Naive thymus-derived CD8-positive, alpha-beta T cell (primary cell): Measurements from ENCODE around the gene CXCL17. TPM values are rescaled to one million over a fixed set of nuclear protein-coding genes. Genes with fewer than 3 reads are reported as not detected.

Experiments
- ATAC-seq, 2 donors: fragments of 150-1000 bp; cut with Tn5 transposase in 1 of 2; sonication (Bioruptor Pico), chemical (Tn5 transposase) in 1 of 2; 1 replicate in 1 of 2; 2 replicates in 1 of 2; pipeline ENCODE4 v1.10.0; 2021; ENCODE audit warnings: mild to moderate bottlenecking in 2 of 2, moderate library complexity in 2 of 2
- POLR2A ChIA-PET: fragments of 350-600 bp; sonication (Branson Sonifier 250); formaldehyde crosslinking; loops from one replicate; lab custom pipeline; 2021; ENCODE audit warnings: antibody characterized with exemption; lab: Charles Lee
- DNase-seq, 10 donors: peaks; one replicate each; pipeline versions ENCODE4 v3.0.0 to v3.0.0-alpha.2; 2020 to 2022
- H3K27ac Mint-ChIP-seq, 10 donors: one replicate each; pipeline ENCODE4 v1.8.0; 2020 to 2022; ENCODE audit warnings: mild to moderate bottlenecking in 10 of 10, mixed read lengths in 10 of 10, moderate library complexity in 4 of 10, inconsistent platforms in 1 of 10
- H3K27me3 Mint-ChIP-seq, 5 donors: one replicate each; pipeline ENCODE4 v1.8.0; 2021 to 2022; ENCODE audit warnings: mixed read lengths in 5 of 5
- H3K36me3 Mint-ChIP-seq, 3 donors: one replicate each; pipeline ENCODE4 v1.8.0; 2020 to 2022; ENCODE audit warnings: mixed read lengths in 3 of 3, mild to moderate bottlenecking in 2 of 3, inconsistent platforms in 1 of 3
- H3K4me1 Mint-ChIP-seq, 4 donors: one replicate each; pipeline ENCODE4 v1.8.0; 2021 to 2022; ENCODE audit warnings: mixed read lengths in 4 of 4
- H3K4me3 Mint-ChIP-seq, 10 donors: one replicate each; pipeline ENCODE4 v1.8.0; 2020 to 2022; ENCODE audit warnings: mild to moderate bottlenecking in 10 of 10, mixed read lengths in 10 of 10, moderate library complexity in 6 of 10, inconsistent platforms in 1 of 10
- H3K9me3 Mint-ChIP-seq, 9 donors: one replicate each; pipeline ENCODE4 v1.8.0; 2020 to 2022; ENCODE audit warnings: mixed read lengths in 9 of 9, mild to moderate bottlenecking in 3 of 9, inconsistent platforms in 1 of 9, moderate library complexity in 1 of 9
- polyA plus RNA-seq, 3 donors: library from polyadenylated mRNA; unstranded; fragments of 300-500 nt; fragmentation: Illumina TruSeq; gene quantifications; one replicate each; pipeline ENCODE4 v1.2.3, GENCODE V29; 2021
- total RNA-seq, 8 experiments: library from RNA in 2 of 8; stranded (reverse) in 2 of 8; gene quantifications; one replicate each; pipeline ENCODE4 v1.2.3 and lab custom pipeline; 2021 to 2026

CXCL17 gene
- total and polyA plus RNA-seq, 5 experiments from 2014 or later: not detected

DNA sequence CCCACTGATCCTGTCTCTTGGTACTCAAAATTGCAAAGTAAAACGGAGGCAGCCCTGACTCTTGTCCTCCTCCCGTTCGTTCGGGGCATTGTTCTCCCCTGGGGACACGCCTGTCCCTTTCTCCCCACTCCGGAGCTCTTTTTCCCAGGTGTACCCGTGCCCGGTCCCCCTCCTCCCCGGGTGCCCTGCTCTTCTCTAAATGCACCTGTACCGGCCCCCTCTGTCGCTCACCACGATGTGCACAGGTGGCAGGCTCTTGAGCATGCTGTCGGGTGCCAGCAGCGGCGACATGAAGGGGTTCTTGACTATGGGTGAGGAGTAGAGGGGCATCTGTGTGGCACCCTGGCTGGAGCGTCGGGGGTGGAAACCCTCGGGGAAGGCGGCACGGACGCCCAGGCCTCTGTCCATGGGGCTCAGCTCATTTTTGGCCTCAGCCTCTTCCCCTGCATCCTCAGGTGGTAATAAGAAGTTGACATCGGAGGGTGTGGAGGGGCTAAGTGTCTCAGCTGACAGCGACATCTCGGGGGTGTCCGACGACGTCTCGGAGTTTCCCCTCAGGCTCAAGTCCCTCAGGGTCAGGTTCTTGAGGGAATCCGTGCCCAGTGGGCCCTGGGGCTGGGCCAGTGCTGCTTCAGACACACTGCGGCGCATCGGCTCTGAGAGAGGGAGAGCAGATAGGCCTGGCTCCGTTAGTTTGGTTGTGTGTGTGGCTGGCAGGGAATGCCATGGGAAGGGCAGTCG is 40.2 kb downstream of the CXCL17 start:
- peaks cover 0 to 25% (median 0%) of the 10 kb centered on the region in 3 donors for H3K36me3 Mint-ChIP-seq
- no peaks in the 10 kb centered on the region for H3K27me3 Mint-ChIP-seq
- POLR2A ChIA-PET: interaction anchor here (0.6 to 1.6 kb wide), 8 partner anchors 16 to 1363 kb away, joined by 3 to 6 read pairs (median 4); partner anchors contain the start of gene PRR19
- peak overlapping the region; percentile 79 to 91 (median 84) for H3K4me3 Mint-ChIP-seq
- peak overlapping the region in 9 of 10 donors; percentile 59 to 91 (median 86) for H3K27ac Mint-ChIP-seq
- ATAC-seq: no peak
- DNase-seq: no peak
- H3K9me3 Mint-ChIP-seq: no peaks in the 10 kb centered on the region
- H3K4me1 Mint-ChIP-seq: peaks cover 25 to 48% (median 34%) of the 10 kb centered on the region in 4 donors

- POLR2A ChIA-PET: interaction anchor here (0.6 to 1.8 kb wide), 12 partner anchors 15 to 1670 kb away, joined by 3 to 7 read pairs (median 4); partner anchors contain the start of gene PRR19
- Mint-ChIP-seq H3K27me3 (no peaks in the 10 kb centered on the region), H3K4me3 (peak overlapping the region; percentile 81 to 91 (median 84))
Observed at GRCh38 chr19:42401365-42402303, 41.1 kb downstream of the CXCL17 start.

DNA sequence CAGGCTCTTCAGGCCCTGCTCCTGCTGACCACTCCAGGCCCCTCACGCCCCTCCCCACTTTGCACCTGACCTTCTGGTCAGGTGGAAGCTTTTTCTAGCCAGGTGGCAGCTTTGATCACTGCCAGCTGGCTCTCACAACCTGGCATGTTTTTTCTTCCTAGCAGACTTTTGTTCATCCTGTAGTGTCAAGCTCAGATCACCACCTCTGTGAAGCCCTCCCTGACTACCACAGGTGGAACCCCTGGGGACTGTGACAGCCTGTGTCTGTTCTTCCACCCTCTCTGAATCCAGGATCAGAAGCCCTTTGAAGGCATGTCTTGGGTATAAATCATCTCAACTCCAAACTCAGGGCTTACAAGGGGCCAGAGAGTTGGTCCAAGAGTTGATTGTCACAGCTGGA is 42.3 kb downstream of the CXCL17 start:
- POLR2A ChIA-PET: interaction anchor here (1.8 kb wide), 1 partner anchor 19 kb away, joined by 7 read pairs; no protein-coding TSS in a partner anchor
- H3K27ac Mint-ChIP-seq: peak overlapping the region in 7 of 10 donors; percentile 27 to 91 (median 68)
- peak overlapping the region in 6 of 10 donors; percentile 18 to 91 (median 80) for H3K4me3 Mint-ChIP-seq
- DNase-seq (no peak), ATAC-seq (no peak)
- H3K9me3 Mint-ChIP-seq: no peaks in the 10 kb centered on the region
- H3K4me1 Mint-ChIP-seq: peaks cover 35 to 63% (median 49%) of the 10 kb centered on the region in 4 donors
- H3K27me3 Mint-ChIP-seq: no peaks in the 10 kb centered on the region
- H3K36me3 Mint-ChIP-seq: peaks cover 0 to 10% (median 0%) of the 10 kb centered on the region in 3 donors

More at GRCh38 chr19:42401365-42402303, 41.1 kb downstream of the CXCL17 start:
- ATAC-seq: peak; percentile 77 to 85
- H3K9me3 Mint-ChIP-seq: no peaks in the 10 kb centered on the region
- peak; percentile 45 to 85 (median 68) for DNase-seq
- peaks cover 30 to 57% (median 42%) of the 10 kb centered on the region in 4 donors for H3K4me1 Mint-ChIP-seq
- H3K36me3 Mint-ChIP-seq: peaks cover 0 to 18% (median 0%) of the 10 kb centered on the region in 3 donors
- peak overlapping the region; percentile 53 to 91 (median 86) for H3K27ac Mint-ChIP-seq

GRCh38 chr19:42397263-42398166 is 45.2 kb downstream of the CXCL17 start:
- Mint-ChIP-seq H3K4me1 (peaks cover 31 to 58% (median 48%) of the 10 kb centered on the region in 4 donors), H3K36me3 (no peaks in the 10 kb centered on the region), H3K4me3 (peak overlapping the region; percentile 77 to 93 (median 89)), H3K9me3 (no peaks in the 10 kb centered on the region), H3K27me3 (no peaks in the 10 kb centered on the region), H3K27ac (peak overlapping the region; percentile 15 to 98 (median 92))
- POLR2A ChIA-PET: interaction anchor here (1.5 to 1.9 kb wide), 2 partner anchors 23 to 26 kb away, joined by 4 to 13 read pairs; no protein-coding TSS in a partner anchor
- no peak for ATAC-seq
- no peak for DNase-seq

DNA sequence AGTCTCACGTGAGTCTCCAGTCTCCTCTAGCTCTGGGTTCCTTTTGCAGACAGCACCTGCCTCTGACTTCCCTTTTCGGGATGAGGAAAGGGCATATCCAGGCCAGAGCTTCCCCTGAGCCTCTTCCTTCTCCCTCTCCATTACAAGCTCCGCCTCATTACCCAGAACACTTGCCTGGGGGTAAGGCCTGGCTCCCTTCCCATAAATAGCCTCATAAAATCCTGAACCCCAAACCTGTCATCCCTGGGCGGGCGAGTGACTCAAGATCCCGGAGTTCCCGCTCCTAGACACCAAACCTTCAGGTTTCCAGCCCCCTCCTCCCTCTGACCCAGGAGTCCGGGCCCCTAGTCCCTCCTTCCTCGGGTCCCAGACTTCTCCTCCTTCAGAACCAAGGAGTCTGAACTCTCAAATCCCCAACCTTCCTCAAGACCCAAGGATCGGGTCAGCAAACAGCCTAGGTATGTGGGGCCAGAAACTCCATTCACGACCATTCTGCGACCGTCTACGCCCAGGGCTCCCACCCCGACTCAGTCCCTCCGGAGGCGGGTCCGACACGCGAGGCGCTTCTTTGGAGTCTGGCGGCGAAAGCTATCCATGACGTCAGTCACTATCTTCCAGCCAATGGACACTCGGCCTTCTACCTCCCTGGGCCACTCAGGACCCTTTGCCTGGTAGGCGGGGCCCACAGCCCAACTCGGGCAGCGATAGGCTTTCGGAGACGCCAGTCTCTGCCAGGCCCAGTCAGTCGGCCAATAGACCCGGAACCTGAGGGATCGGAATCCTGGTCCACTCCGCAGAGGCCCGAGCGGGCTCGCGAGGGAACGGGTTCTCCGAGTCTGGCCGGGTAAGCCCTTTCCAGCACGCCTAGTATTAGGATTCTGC is 46.1 kb downstream of the CXCL17 start:
- no peaks in the 10 kb centered on the region for H3K36me3 Mint-ChIP-seq
- peak overlapping the region; percentile 77 to 93 (median 89) for H3K4me3 Mint-ChIP-seq
- DNase-seq (peak; percentile 71 to 94 (median 86)), ATAC-seq (peak; percentile 81 to 91)
- peaks cover 25 to 50% (median 44%) of the 10 kb centered on the region in 4 donors for H3K4me1 Mint-ChIP-seq
- POLR2A ChIA-PET: interaction anchor here (1.5 to 1.9 kb wide), 2 partner anchors 24 to 27 kb away, joined by 4 to 13 read pairs; no protein-coding TSS in a partner anchor
- H3K27me3 Mint-ChIP-seq: peaks cover 0 to 5% (median 2%) of the 10 kb centered on the region in 5 donors
- peak overlapping the region; percentile 15 to 98 (median 92) for H3K27ac Mint-ChIP-seq
- no peaks in the 10 kb centered on the region for H3K9me3 Mint-ChIP-seq

DNA sequence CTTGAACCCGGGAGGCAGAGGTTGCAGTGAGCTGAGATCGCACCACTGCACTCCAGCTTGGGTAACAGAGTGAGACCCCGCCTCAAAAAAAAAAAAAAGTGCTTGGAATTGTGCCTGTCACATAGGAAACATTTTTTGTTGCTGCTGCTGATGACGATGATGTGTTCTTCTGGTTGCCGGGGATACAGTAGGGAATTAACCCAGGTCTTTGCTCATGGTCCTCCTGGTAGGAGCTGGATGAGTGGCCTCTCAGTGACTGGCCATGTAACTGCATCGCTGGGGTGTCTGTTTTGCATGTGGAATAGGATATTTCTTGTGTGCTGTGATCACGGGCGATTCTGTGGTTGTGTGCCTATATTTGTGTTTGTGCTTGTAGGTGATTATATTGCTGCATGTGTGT is 48.0 kb downstream of the CXCL17 start:
- POLR2A ChIA-PET: no interaction called here
- H3K4me1 Mint-ChIP-seq: peaks cover 14 to 32% (median 30%) of the 10 kb centered on the region in 4 donors
- H3K27ac Mint-ChIP-seq: peak overlapping the region in 2 of 10 donors; percentile 22 to 41
- ATAC-seq (no peak), DNase-seq (no peak)
- H3K9me3 Mint-ChIP-seq: no peaks in the 10 kb centered on the region
- H3K4me3 Mint-ChIP-seq: no peak overlapping the region
- H3K27me3 Mint-ChIP-seq: peaks cover 10 to 16% (median 11%) of the 10 kb centered on the region in 5 donors
- no peaks in the 10 kb centered on the region for H3K36me3 Mint-ChIP-seq

- Mint-ChIP-seq H3K27me3 (peaks cover 16 to 32% (median 18%) of the 10 kb centered on the region in 5 donors), H3K36me3 (no peaks in the 10 kb centered on the region), H3K4me1 (peaks cover 7 to 12% (median 12%) of the 10 kb centered on the region in 4 donors), H3K27ac (no peak overlapping the region), H3K9me3 (no peaks in the 10 kb centered on the region), H3K4me3 (no peak overlapping the region)
- DNase-seq: no peak
- POLR2A ChIA-PET: no interaction called here
- no peak for ATAC-seq
Observed at GRCh38 chr19:42392165-42392564, 50.6 kb downstream of the CXCL17 start.

GRCh38 chr19:42389899-42390298 is 52.8 kb downstream of the CXCL17 start, which contains the start of gene CNFN:
CNFN (minus strand) TSS chr19:42390297; CDS start chr19:42389037, 1,260 bp downstream.
- no peak for ATAC-seq
- H3K27ac Mint-ChIP-seq: peak within 1 kb of the TSS in 2 of 10 donors; percentile 22 to 23
- peaks cover 4 to 8% (median 8%) of the 10 kb centered on the region in 4 donors for H3K4me1 Mint-ChIP-seq
- DNase-seq: no peak
- H3K9me3 Mint-ChIP-seq: no peaks in the 10 kb centered on the region
- POLR2A ChIA-PET: no interaction called here
- no peak within 1 kb of the TSS for H3K4me3 Mint-ChIP-seq
- peaks cover 23 to 41% (median 25%) of the 10 kb centered on the region in 5 donors for H3K27me3 Mint-ChIP-seq
- peaks cover 0 to 2% (median 0%) of the 10 kb centered on the region in 3 donors for H3K36me3 Mint-ChIP-seq

DNA sequence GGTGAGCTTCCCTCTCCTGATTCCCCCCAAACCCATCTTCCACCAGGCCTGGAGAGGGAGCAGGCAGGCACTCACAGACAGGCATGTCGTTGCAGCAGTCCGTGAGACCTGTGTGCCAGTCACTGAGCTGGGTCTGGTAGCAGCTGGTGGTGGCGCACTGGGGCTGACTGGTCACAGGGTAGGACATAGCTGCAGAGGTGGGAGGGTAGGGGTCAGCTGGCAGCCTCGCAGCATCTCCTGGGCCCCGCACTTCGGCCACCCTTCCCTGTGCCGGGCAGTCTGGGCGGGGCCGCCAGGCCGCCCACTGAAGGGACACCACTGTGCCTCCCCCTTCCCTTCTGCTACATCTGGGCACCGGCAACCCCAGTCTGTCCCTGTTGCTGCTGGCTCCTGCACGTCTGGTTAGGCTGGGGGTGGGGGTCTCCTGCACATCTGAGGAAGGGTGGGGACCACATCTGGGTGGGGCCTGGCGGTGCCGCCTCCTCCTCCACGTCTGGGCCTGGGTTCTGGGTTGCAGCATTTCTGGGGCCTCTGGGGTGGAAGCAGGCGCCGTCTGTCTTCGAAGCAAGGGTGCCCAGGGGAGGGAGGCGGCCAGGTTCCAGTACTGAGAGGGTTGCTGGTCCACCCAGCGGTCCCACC is 53.8 kb downstream of the CXCL17 start:
- POLR2A ChIA-PET: no interaction called here
- Mint-ChIP-seq H3K4me3 (no peak overlapping the region), H3K36me3 (peaks cover 0 to 2% (median 0%) of the 10 kb centered on the region in 3 donors), H3K4me1 (peaks cover 4 to 8% (median 8%) of the 10 kb centered on the region in 4 donors), H3K27me3 (peaks cover 23 to 41% (median 25%) of the 10 kb centered on the region in 5 donors), H3K9me3 (no peaks in the 10 kb centered on the region), H3K27ac (no peak overlapping the region)
- ATAC-seq: no peak
- no peak for DNase-seq
